ENCODE measurements around the gene TXNL4B.

Gene TXNL4B

GRCh38 chr16:72093448-72094265 lies at the start of gene TXNL4B, which contains the start of gene DHX38:
TXNL4B (minus strand) TSS chr16:72093620; CDS start chr16:72090749, 2,871 bp downstream.
DHX38 (plus strand) TSS chr16:72093847; CDS start chr16:72096158, 2,311 bp downstream.
- H3K27ac Mint-ChIP-seq = peak within 1 kb of the TSS; percentile 96
- no peaks in the 10 kb centered on the region for H3K27me3 Mint-ChIP-seq
- H3K9me3 Mint-ChIP-seq = no peaks in the 10 kb centered on the region
- peaks cover 58% of the 10 kb centered on the region for H3K4me1 Mint-ChIP-seq
- H3K4me3 Mint-ChIP-seq = peak within 1 kb of the TSS; percentile 99
- peaks cover 25% of the 10 kb centered on the region for H3K36me3 Mint-ChIP-seq

GRCh38 chr16:72142476-72142875 lies 49.1 kb upstream of the TXNL4B start:
- peaks cover 10% of the 10 kb centered on the region for H3K27me3 Mint-ChIP-seq
- no peaks in the 10 kb centered on the region for H3K4me1 Mint-ChIP-seq
- peaks cover 3% of the 10 kb centered on the region for H3K36me3 Mint-ChIP-seq
- H3K9me3 Mint-ChIP-seq = no peaks in the 10 kb centered on the region
- H3K4me3 Mint-ChIP-seq = no peak overlapping the region
- H3K27ac Mint-ChIP-seq = no peak overlapping the region

GRCh38 chr16:72139908-72140307 lies 46.5 kb upstream of the TXNL4B start:
- Mint-ChIP-seq H3K9me3 (no peaks in the 10 kb centered on the region), H3K36me3 (peaks cover 3% of the 10 kb centered on the region), H3K27ac (no peak overlapping the region), H3K4me3 (no peak overlapping the region), H3K27me3 (peaks cover 6% of the 10 kb centered on the region), H3K4me1 (no peaks in the 10 kb centered on the region)

GRCh38 chr16:72138064-72138572 lies 44.7 kb upstream of the TXNL4B start:
- peaks cover 2% of the 10 kb centered on the region for H3K36me3 Mint-ChIP-seq

GRCh38 chr16:72137380-72138063 lies 44.1 kb upstream of the TXNL4B start:
- no peaks in the 10 kb centered on the region for H3K36me3 Mint-ChIP-seq
- no peaks in the 10 kb centered on the region for H3K9me3 Mint-ChIP-seq
- no peak overlapping the region for H3K4me3 Mint-ChIP-seq
- no peaks in the 10 kb centered on the region for H3K4me1 Mint-ChIP-seq
- no peak overlapping the region for H3K27ac Mint-ChIP-seq
- peaks cover 3% of the 10 kb centered on the region for H3K27me3 Mint-ChIP-seq

More at GRCh38 chr16:72138064-72138572, 44.7 kb upstream of the TXNL4B start:
- Mint-ChIP-seq H3K9me3 (no peaks in the 10 kb centered on the region), H3K4me3 (no peak overlapping the region), H3K4me1 (no peaks in the 10 kb centered on the region), H3K27me3 (peaks cover 5% of the 10 kb centered on the region), H3K27ac (no peak overlapping the region)

- Mint-ChIP-seq H3K27me3 (no peaks in the 10 kb centered on the region), H3K27ac (no peak overlapping the region), H3K4me3 (no peak overlapping the region), H3K36me3 (no peaks in the 10 kb centered on the region), H3K9me3 (no peaks in the 10 kb centered on the region), H3K4me1 (no peaks in the 10 kb centered on the region)
Observed at GRCh38 chr16:72134507-72134906, 41.1 kb upstream of the TXNL4B start.

GRCh38 chr16:72132726-72133125 lies 39.3 kb upstream of the TXNL4B start:
- Mint-ChIP-seq H3K9me3 (no peaks in the 10 kb centered on the region), H3K27ac (no peak overlapping the region), H3K36me3 (no peaks in the 10 kb centered on the region), H3K27me3 (no peaks in the 10 kb centered on the region), H3K4me1 (no peaks in the 10 kb centered on the region), H3K4me3 (no peak overlapping the region)

- H3K4me3 Mint-ChIP-seq = no peak overlapping the region
- no peaks in the 10 kb centered on the region for H3K27me3 Mint-ChIP-seq
- no peak overlapping the region for H3K27ac Mint-ChIP-seq
- no peaks in the 10 kb centered on the region for H3K36me3 Mint-ChIP-seq
- no peaks in the 10 kb centered on the region for H3K4me1 Mint-ChIP-seq
- H3K9me3 Mint-ChIP-seq = no peaks in the 10 kb centered on the region
Observed at GRCh38 chr16:72131036-72131435, 37.6 kb upstream of the TXNL4B start.

- Mint-ChIP-seq H3K27me3 (no peaks in the 10 kb centered on the region), H3K4me3 (no peak overlapping the region), H3K9me3 (no peaks in the 10 kb centered on the region)
Observed at GRCh38 chr16:72129976-72130656, 36.7 kb upstream of the TXNL4B start.

GRCh38 chr16:72128701-72129100 lies 35.3 kb upstream of the TXNL4B start:
- no peaks in the 10 kb centered on the region for H3K4me1 Mint-ChIP-seq
- no peaks in the 10 kb centered on the region for H3K9me3 Mint-ChIP-seq
- no peak overlapping the region for H3K27ac Mint-ChIP-seq
- no peaks in the 10 kb centered on the region for H3K36me3 Mint-ChIP-seq
- H3K27me3 Mint-ChIP-seq = no peaks in the 10 kb centered on the region
- H3K4me3 Mint-ChIP-seq = no peak overlapping the region

More at GRCh38 chr16:72129976-72130656, 36.7 kb upstream of the TXNL4B start:
- Mint-ChIP-seq H3K27ac (no peak overlapping the region), H3K36me3 (no peaks in the 10 kb centered on the region), H3K4me1 (no peaks in the 10 kb centered on the region)

GRCh38 chr16:72126429-72126765 lies 33.0 kb upstream of the TXNL4B start:
- no peak overlapping the region for H3K27ac Mint-ChIP-seq
- H3K36me3 Mint-ChIP-seq = no peaks in the 10 kb centered on the region
- H3K4me1 Mint-ChIP-seq = no peaks in the 10 kb centered on the region
- no peaks in the 10 kb centered on the region for H3K27me3 Mint-ChIP-seq
- H3K4me3 Mint-ChIP-seq = no peak overlapping the region
- no peaks in the 10 kb centered on the region for H3K9me3 Mint-ChIP-seq

GRCh38 chr16:72125635-72126428 lies 32.4 kb upstream of the TXNL4B start:
- Mint-ChIP-seq H3K27ac (no peak overlapping the region), H3K4me3 (no peak overlapping the region), H3K36me3 (no peaks in the 10 kb centered on the region), H3K4me1 (no peaks in the 10 kb centered on the region), H3K9me3 (no peaks in the 10 kb centered on the region), H3K27me3 (no peaks in the 10 kb centered on the region)

- Mint-ChIP-seq H3K9me3 (no peaks in the 10 kb centered on the region), H3K27me3 (no peaks in the 10 kb centered on the region), H3K27ac (no peak overlapping the region), H3K36me3 (no peaks in the 10 kb centered on the region), H3K4me1 (no peaks in the 10 kb centered on the region), H3K4me3 (no peak overlapping the region)
Observed at GRCh38 chr16:72124761-72125634, 31.6 kb upstream of the TXNL4B start.

GRCh38 chr16:72124148-72124547 lies 30.7 kb upstream of the TXNL4B start:
- H3K27me3 Mint-ChIP-seq = no peaks in the 10 kb centered on the region
- H3K4me3 Mint-ChIP-seq = no peak overlapping the region
- no peak overlapping the region for H3K27ac Mint-ChIP-seq
- H3K36me3 Mint-ChIP-seq = no peaks in the 10 kb centered on the region
- no peaks in the 10 kb centered on the region for H3K9me3 Mint-ChIP-seq
- H3K4me1 Mint-ChIP-seq = no peaks in the 10 kb centered on the region

All from activated naive CD4-positive, alpha-beta T cell treated with anti-CD3 and anti-CD28 coated beads, Interleukin-2, amount 50 U/mL, for 24 hours (primary cell).